Right forelimb (tissue), 1 donor: ENCODE data around the gene HIPK3.

Experiments used
- DNase-seq: peaks from one replicate; pipeline ENCODE4 v3.0.0-alpha.2; 2018

Gene HIPK3

GRCh38 chr11:33309118-33309517, 51.9 kb downstream of the HIPK3 start:
- no peak for DNase-seq

GRCh38 chr11:33310720-33311500, 53.7 kb downstream of the HIPK3 start:
- no peak for DNase-seq

GRCh38 chr11:33311680-33312079, 54.5 kb downstream of the HIPK3 start:
- DNase-seq = no peak

- DNase-seq = no peak
These were observed 58.6 kb downstream of the HIPK3 start for GRCh38 chr11:33315822-33316221.

- no peak for DNase-seq
These were observed 60.5 kb downstream of the HIPK3 start for GRCh38 chr11:33317662-33318061.

- no peak for DNase-seq
These were observed 63.0 kb downstream of the HIPK3 start for GRCh38 chr11:33320016-33320813.

- DNase-seq = no peak
These were observed 63.7 kb downstream of the HIPK3 start for GRCh38 chr11:33320814-33321330.

- no peak for DNase-seq
These were observed 64.2 kb downstream of the HIPK3 start for GRCh38 chr11:33321422-33321821.

GRCh38 chr11:33323421-33323820, 66.2 kb downstream of the HIPK3 start:
- no peak for DNase-seq

GRCh38 chr11:33324302-33324985, 67.3 kb downstream of the HIPK3 start:
- DNase-seq = no peak

- DNase-seq = no peak
These were observed 68.3 kb downstream of the HIPK3 start for GRCh38 chr11:33325451-33325850.

GRCh38 chr11:33329705-33330329, 72.6 kb downstream of the HIPK3 start:
- no peak for DNase-seq

GRCh38 chr11:33333816-33334215, 76.6 kb downstream of the HIPK3 start:
- no peak for DNase-seq

GRCh38 chr11:33334627-33335026, 77.4 kb downstream of the HIPK3 start:
- no peak for DNase-seq

GRCh38 chr11:33339247-33339646, 82.1 kb downstream of the HIPK3 start:
- no peak for DNase-seq

- DNase-seq = no peak
These were observed 87.4 kb downstream of the HIPK3 start for GRCh38 chr11:33344611-33345010.

GRCh38 chr11:33347490-33348125, 90.4 kb downstream of the HIPK3 start:
- no peak for DNase-seq

GRCh38 chr11:33350287-33350686, 93.1 kb downstream of the HIPK3 start:
- DNase-seq = no peak

GRCh38 chr11:33358150-33358831, 101.1 kb downstream of the HIPK3 start:
- DNase-seq = no peak

- no peak for DNase-seq
These were observed 103.5 kb downstream of the HIPK3 start for GRCh38 chr11:33360642-33361041.

- no peak for DNase-seq
These were observed 105.1 kb downstream of the HIPK3 start for GRCh38 chr11:33362051-33362910.
